Activated naive CD8-positive, alpha-beta T cell treated with anti-CD3 and anti-CD28 coated beads, Interleukin-2, amount 10 ng/mL, durations not matched to agents 7 days and 5 days (primary cell): ENCODE measurements around the gene THADA. TPM values are rescaled to one million over a fixed set of nuclear protein-coding genes. Genes with fewer than 3 reads are reported as not detected.
"Not testable (repeated sequence)": the region's sequence is repeated elsewhere in the genome, so short reads cannot be mapped to it uniquely, and the experiment has no call there.

Source experiments
- ATAC-seq: fragments of 150-1000 bp; cut with Tn5 transposase; one replicate; pipeline ENCODE4 v1.10.0; 2021; ENCODE audit warnings: low read depth, moderate library complexity
- POLR2A ChIA-PET: fragments of 350-600 bp; sonication (Branson Sonifier 250); formaldehyde crosslinking; loops from one replicate; lab custom pipeline; 2021; ENCODE audit warnings: antibody characterized with exemption; lab: Charles Lee
- DNase-seq: peaks from one replicate; pipeline ENCODE4 v3.0.0; 2021
- H3K27ac Mint-ChIP-seq: one replicate; pipeline ENCODE4 v1.8.0; 2022; ENCODE audit warnings: mild to moderate bottlenecking, mixed read lengths
- H3K27me3 Mint-ChIP-seq: one replicate; pipeline ENCODE4 v1.8.0; 2022; ENCODE audit warnings: mild to moderate bottlenecking, moderate library complexity, mixed read lengths
- H3K36me3 Mint-ChIP-seq: one replicate; pipeline ENCODE4 v1.8.0; 2021; ENCODE audit warnings: mild to moderate bottlenecking, mixed read lengths
- H3K4me1 Mint-ChIP-seq: one replicate; pipeline ENCODE4 v1.8.0; 2021; ENCODE audit warnings: mixed read lengths
- H3K4me3 Mint-ChIP-seq: one replicate; pipeline ENCODE4 v1.8.0; 2022; ENCODE audit warnings: mild to moderate bottlenecking, moderate library complexity, mixed read lengths
- H3K9me3 Mint-ChIP-seq: one replicate; pipeline ENCODE4 v1.8.0; 2021; ENCODE audit warnings: mixed read lengths
- total RNA-seq, 2 experiments: library from RNA; stranded (reverse); gene quantifications; one replicate each; pipeline ENCODE4 v1.2.3, GENCODE V29; 2021

The THADA gene
- total RNA-seq, 2 experiments from 2014 or later, result 30.5 to 30.8 TPM

GRCh38 chr2:43285987-43286386 lies 309.9 kb downstream of the THADA start:
- POLR2A ChIA-PET, result no interaction called here
- H3K9me3 Mint-ChIP-seq, result peaks cover 25% of the 10 kb centered on the region
- H3K36me3 Mint-ChIP-seq, result peaks cover 82% of the 10 kb centered on the region
- ATAC-seq (no peak), DNase-seq (no peak)
- H3K4me3 Mint-ChIP-seq, result no peak overlapping the region
- H3K27ac Mint-ChIP-seq, result no peak overlapping the region
- H3K27me3 Mint-ChIP-seq, result no peaks in the 10 kb centered on the region
- no peaks in the 10 kb centered on the region for H3K4me1 Mint-ChIP-seq

DNA sequence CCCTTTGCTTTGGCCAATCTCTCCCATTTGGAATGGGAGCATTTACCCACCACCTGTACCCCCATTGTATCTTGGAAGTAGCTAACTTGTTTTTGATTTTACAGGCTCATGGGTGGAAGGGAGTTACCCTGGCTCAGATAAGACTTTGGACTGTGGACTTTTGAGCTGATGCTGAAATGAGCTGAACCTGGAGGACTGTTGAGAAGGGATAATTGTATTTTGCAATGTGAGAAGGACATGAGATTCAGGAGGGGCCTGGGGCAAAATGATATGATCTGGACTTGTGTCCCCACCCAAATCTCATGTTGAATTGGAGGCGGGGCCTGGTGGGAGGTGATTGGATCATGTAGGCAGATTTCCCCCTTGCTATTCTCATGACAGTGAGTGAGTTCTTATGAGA lies 310.9 kb downstream of the THADA start:
- no peak overlapping the region for H3K4me3 Mint-ChIP-seq
- H3K36me3 Mint-ChIP-seq, result peaks cover 76% of the 10 kb centered on the region
- DNase-seq, result no peak
- H3K27ac Mint-ChIP-seq, result no peak overlapping the region
- POLR2A ChIA-PET, result no interaction called here
- H3K27me3 Mint-ChIP-seq, result no peaks in the 10 kb centered on the region
- H3K9me3 Mint-ChIP-seq, result peaks cover 25% of the 10 kb centered on the region
- no peak for ATAC-seq
- no peaks in the 10 kb centered on the region for H3K4me1 Mint-ChIP-seq

DNA sequence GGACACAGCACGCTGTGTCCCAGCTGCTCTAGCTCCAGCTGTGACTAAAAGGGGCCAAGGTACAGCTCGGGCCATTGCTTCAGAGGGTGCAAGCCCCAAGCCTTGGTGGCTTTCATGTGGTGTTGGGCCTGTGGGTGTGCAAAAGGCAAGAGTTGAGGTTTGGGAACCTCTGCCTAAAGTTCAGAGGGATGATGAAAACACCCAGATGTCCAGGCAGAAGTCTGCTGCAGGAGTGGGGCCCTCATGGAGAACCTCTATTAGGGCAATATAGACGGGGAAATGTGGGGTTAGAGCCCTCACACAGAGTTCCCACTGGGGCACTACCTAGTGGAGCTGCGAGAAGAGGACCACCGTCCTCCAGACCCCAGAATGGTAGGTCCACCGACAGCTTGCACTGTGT lies 311.5 kb downstream of the THADA start:
- POLR2A ChIA-PET, DNase-seq, ATAC-seq, H3K27me3 Mint-ChIP-seq, H3K4me3 Mint-ChIP-seq, H3K27ac Mint-ChIP-seq, H3K4me1 Mint-ChIP-seq: not testable (repeated sequence)
- peaks cover 75% of the 10 kb centered on the region for H3K36me3 Mint-ChIP-seq
- peaks cover 25% of the 10 kb centered on the region for H3K9me3 Mint-ChIP-seq

- Mint-ChIP-seq H3K36me3 (peaks cover 48% of the 10 kb centered on the region), H3K4me3 (no peak overlapping the region), H3K27me3 (no peaks in the 10 kb centered on the region), H3K9me3 (peaks cover 18% of the 10 kb centered on the region), H3K4me1 (peaks cover 6% of the 10 kb centered on the region), H3K27ac (no peak overlapping the region)
- DNase-seq, result no peak
- POLR2A ChIA-PET, result no interaction called here
- no peak for ATAC-seq
Measured at GRCh38 chr2:43280994-43281393, 314.8 kb downstream of the THADA start.

DNA sequence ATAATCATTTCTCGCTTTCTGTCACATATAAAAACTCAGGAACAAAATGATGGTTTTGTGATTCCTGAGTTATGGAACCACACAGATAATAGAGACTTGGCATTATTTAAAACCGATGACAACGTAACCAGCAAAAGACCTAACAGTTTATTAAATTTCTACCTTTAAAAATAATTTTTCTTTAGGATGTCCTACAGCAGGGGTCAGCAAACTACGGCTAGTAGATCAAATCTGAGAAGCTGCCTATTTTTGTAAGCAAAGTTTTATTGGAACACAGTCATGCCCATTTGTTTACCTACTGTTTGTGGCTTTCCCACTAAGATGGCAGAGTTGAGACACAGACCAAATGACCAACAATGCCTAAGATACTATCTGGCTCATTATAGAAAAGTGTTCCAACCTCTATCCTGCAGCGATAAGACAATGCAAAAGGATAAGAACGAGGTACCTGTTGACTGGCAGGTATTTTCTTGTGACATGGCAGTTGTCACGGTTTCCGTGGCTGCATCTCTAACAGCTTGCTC lies 316.5 kb downstream of the THADA start:
- Mint-ChIP-seq H3K27ac (no peak overlapping the region), H3K27me3 (no peaks in the 10 kb centered on the region), H3K4me1 (peaks cover 6% of the 10 kb centered on the region), H3K4me3 (no peak overlapping the region), H3K36me3 (peaks cover 32% of the 10 kb centered on the region), H3K9me3 (peaks cover 8% of the 10 kb centered on the region)
- no peak for DNase-seq
- POLR2A ChIA-PET, result no interaction called here
- no peak for ATAC-seq

DNA sequence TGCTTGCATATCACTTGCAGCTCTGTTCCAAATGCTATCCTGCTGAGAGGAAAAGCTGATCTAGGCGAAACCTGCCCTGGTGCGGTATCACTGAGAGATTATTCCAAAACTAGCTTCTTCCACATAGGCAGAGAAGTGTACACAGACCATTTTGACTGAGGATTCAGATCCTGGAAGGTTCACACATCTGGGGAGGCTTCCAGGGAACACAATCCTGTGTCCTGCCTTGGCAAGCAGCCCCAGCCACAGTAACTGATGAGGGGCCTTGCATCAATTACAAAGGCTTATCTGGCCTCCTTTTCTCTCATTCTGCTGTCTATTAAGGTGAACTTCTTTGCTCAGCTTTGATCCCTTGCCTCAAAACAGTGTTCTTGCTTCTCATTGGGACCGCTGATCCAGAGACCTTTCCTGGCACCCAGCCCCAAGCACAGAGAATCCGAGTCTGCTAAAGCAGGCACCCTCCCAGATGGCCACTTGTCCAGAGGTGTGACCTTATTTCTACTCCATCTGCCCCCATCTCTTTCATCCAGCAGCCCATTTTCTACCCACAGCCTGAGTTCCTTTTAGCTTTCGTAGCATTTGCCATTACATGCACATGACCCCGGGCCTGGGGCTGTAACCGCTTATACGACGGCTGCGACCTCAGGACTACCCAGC lies 317.1 kb downstream of the THADA start:
- Mint-ChIP-seq H3K27ac (no peak overlapping the region), H3K4me1 (peaks cover 6% of the 10 kb centered on the region), H3K36me3 (peaks cover 25% of the 10 kb centered on the region), H3K9me3 (peaks cover 8% of the 10 kb centered on the region), H3K4me3 (no peak overlapping the region), H3K27me3 (no peaks in the 10 kb centered on the region)
- no peak for DNase-seq
- POLR2A ChIA-PET, result interaction anchor here (1.1 kb wide), 1 partner anchor 24 kb away, joined by 3 read pairs; no protein-coding TSS in a partner anchor
- ATAC-seq, result no peak

- no peak overlapping the region for H3K4me3 Mint-ChIP-seq
- peaks cover 6% of the 10 kb centered on the region for H3K4me1 Mint-ChIP-seq
- no peaks in the 10 kb centered on the region for H3K27me3 Mint-ChIP-seq
- ATAC-seq (no peak), DNase-seq (no peak)
- POLR2A ChIA-PET, result no interaction called here
- peak overlapping the region; percentile 11 for H3K27ac Mint-ChIP-seq
- H3K9me3 Mint-ChIP-seq, result no peaks in the 10 kb centered on the region
- H3K36me3 Mint-ChIP-seq, result peaks cover 12% of the 10 kb centered on the region
Measured at GRCh38 chr2:43276962-43277391, 318.9 kb downstream of the THADA start.

GRCh38 chr2:43276266-43276941 lies 319.4 kb downstream of the THADA start:
- ATAC-seq, result no peak
- H3K36me3 Mint-ChIP-seq, result peaks cover 9% of the 10 kb centered on the region
- no peaks in the 10 kb centered on the region for H3K27me3 Mint-ChIP-seq
- H3K4me1 Mint-ChIP-seq, result peaks cover 6% of the 10 kb centered on the region
- no peak for DNase-seq
- H3K9me3 Mint-ChIP-seq, result no peaks in the 10 kb centered on the region
- no peak overlapping the region for H3K27ac Mint-ChIP-seq
- POLR2A ChIA-PET, result no interaction called here
- H3K4me3 Mint-ChIP-seq, result no peak overlapping the region

DNA sequence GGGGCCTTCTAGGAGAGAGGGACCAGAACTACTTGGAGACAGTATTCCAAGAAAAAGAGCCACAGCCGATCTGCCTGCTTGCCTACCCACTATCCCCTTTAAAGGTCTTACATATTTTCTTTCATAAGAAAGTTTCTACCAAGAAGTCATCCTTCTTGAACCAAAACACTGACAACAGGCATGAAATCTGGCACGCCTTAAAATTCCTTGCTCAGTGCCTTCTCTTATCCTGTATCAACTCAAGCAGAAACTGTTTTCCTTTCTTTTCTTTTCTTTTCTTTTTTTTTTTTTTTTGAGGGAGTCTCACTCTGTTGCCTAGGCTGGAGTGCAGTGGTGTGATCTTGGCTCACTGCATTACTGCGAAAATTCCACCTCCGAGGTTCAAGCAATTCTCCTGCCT lies 321.1 kb downstream of the THADA start:
- Mint-ChIP-seq H3K36me3 (peaks cover 2% of the 10 kb centered on the region), H3K4me1 (peaks cover 6% of the 10 kb centered on the region), H3K27me3 (no peaks in the 10 kb centered on the region), H3K4me3 (no peak overlapping the region), H3K27ac (no peak overlapping the region), H3K9me3 (no peaks in the 10 kb centered on the region)
- ATAC-seq, result no peak
- POLR2A ChIA-PET, result no interaction called here
- DNase-seq, result no peak

DNA sequence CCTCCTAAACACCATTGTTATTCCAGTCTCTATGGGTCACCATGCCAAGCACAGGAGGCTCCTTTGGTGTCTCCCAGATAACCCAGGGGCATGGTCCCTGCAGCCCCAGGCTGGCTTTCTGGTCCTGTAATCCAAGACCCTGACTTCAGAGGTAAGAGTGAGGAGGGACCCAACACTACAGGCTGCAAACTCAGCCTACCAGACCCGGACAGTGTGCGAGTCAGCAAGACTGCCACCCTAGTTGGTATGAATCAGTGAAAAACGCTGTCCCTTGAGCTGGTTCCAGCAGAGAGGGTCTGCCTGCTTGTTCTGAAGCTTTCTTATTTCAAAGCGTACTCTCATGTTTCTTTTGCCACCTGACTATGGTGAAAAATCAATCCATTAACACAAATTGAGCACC lies 321.8 kb downstream of the THADA start:
- Mint-ChIP-seq H3K9me3 (no peaks in the 10 kb centered on the region), H3K36me3 (peaks cover 2% of the 10 kb centered on the region), H3K4me1 (peaks cover 6% of the 10 kb centered on the region), H3K4me3 (no peak overlapping the region), H3K27me3 (no peaks in the 10 kb centered on the region), H3K27ac (no peak overlapping the region)
- ATAC-seq, result no peak
- no peak for DNase-seq
- POLR2A ChIA-PET, result no interaction called here

- Mint-ChIP-seq H3K4me1 (peaks cover 9% of the 10 kb centered on the region), H3K27me3 (no peaks in the 10 kb centered on the region), H3K27ac (no peak overlapping the region), H3K36me3 (peaks cover 2% of the 10 kb centered on the region), H3K4me3 (no peak overlapping the region), H3K9me3 (no peaks in the 10 kb centered on the region)
- ATAC-seq, result no peak
- POLR2A ChIA-PET, result no interaction called here
- no peak for DNase-seq
Measured at GRCh38 chr2:43273529-43273928, 322.3 kb downstream of the THADA start.

DNA sequence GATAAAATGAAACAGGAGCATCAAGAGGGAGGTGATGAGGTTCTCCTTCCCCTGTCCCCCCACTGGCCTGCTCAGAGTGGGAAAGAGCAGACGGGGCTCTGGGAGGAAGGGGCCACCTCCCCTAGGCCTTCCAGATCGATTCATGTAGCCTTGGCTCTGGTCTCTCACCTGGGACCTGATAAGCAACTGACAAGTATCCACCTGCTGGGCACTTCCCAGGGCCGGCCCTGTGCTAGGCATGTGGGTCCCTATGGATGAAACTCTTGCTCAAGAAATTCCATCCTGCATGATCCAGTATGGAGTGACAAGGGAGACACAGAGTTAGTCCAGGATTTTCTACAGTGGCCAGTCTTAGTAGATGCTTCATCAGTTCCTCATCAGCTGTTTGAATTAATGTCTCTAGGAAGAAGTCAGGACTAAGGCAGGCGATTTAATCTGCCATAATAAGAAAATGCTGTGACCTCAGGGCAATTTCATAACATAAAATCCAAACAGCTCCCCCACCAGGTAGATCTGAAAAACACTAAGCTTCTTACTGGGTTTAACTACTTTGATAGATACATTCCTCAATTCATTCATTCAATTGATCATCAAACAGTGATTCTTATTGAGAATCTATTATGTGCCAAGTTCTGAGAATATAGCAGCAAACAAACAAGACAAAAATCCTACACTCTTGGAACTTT lies 324.8 kb downstream of the THADA start:
- POLR2A ChIA-PET, result no interaction called here
- DNase-seq (no peak), ATAC-seq (no peak)
- no peaks in the 10 kb centered on the region for H3K27me3 Mint-ChIP-seq
- H3K4me3 Mint-ChIP-seq, result no peak overlapping the region
- H3K9me3 Mint-ChIP-seq, result no peaks in the 10 kb centered on the region
- H3K4me1 Mint-ChIP-seq, result peaks cover 3% of the 10 kb centered on the region
- H3K36me3 Mint-ChIP-seq, result peaks cover 2% of the 10 kb centered on the region
- no peak overlapping the region for H3K27ac Mint-ChIP-seq

GRCh38 chr2:43270461-43270860 lies 325.4 kb downstream of the THADA start:
- ATAC-seq (no peak), DNase-seq (no peak)
- H3K4me1 Mint-ChIP-seq, result peaks cover 3% of the 10 kb centered on the region
- H3K36me3 Mint-ChIP-seq, result peaks cover 2% of the 10 kb centered on the region
- no peak overlapping the region for H3K27ac Mint-ChIP-seq
- H3K4me3 Mint-ChIP-seq, result no peak overlapping the region
- POLR2A ChIA-PET, result no interaction called here
- H3K27me3 Mint-ChIP-seq, result no peaks in the 10 kb centered on the region
- no peaks in the 10 kb centered on the region for H3K9me3 Mint-ChIP-seq
